H9 (cell line): ENCODE data around the gene OR6J1. TPM values are rescaled to one million over a fixed set of nuclear protein-coding genes. Genes with fewer than 3 reads are reported as not detected.

Experiments
- DNase-seq: peaks from one replicate; pipeline ENCODE4 v3.0.0-alpha.2; 2017
- H2AFZ ChIP-seq: one replicate; pipeline ENCODE4 v1.6.1; 2013; ENCODE audit warnings: mild to moderate bottlenecking, low read length, control low read depth, moderate library complexity
- H2AK5ac ChIP-seq: 2 replicates; pipeline ENCODE4 v1.6.1; 2013; ENCODE audit warnings: low read length, control low read depth, mixed read lengths; ENCODE audit not compliant: insufficient read length
- H2BK120ac ChIP-seq: one replicate; pipeline ENCODE4 v1.6.1; 2013; ENCODE audit warnings: low read depth, mild to moderate bottlenecking, low read length, control low read depth, inconsistent platforms; ENCODE audit not compliant: poor library complexity, severe bottlenecking
- H2BK12ac ChIP-seq: 2 replicates; pipeline ENCODE4 v1.6.1; 2013; ENCODE audit warnings: low read length, control low read depth, mixed read lengths, low read depth; ENCODE audit not compliant: insufficient read length
- H2BK15ac ChIP-seq: 2 replicates; pipeline ENCODE4 v1.6.1; 2013; ENCODE audit warnings: low read depth, low read length, control low read depth
- H2BK20ac ChIP-seq: one replicate; pipeline ENCODE4 v1.6.1; 2013; ENCODE audit warnings: low read depth, mild to moderate bottlenecking, low read length, control low read depth, inconsistent platforms; ENCODE audit not compliant: poor library complexity, severe bottlenecking
- H2BK5ac ChIP-seq: 2 replicates; pipeline ENCODE4 v1.6.1; 2013; ENCODE audit warnings: low read length, control low read depth, mixed read lengths; ENCODE audit not compliant: insufficient read length
- H3K14ac ChIP-seq: 2 replicates; pipeline ENCODE4 v1.6.1; 2013; ENCODE audit warnings: low read length, control low read depth; ENCODE audit not compliant: insufficient read depth
- H3K18ac ChIP-seq: 2 replicates; pipeline ENCODE4 v1.6.1; 2013; ENCODE audit warnings: low read depth, mild to moderate bottlenecking, mixed read lengths, low read length, control low read depth; ENCODE audit not compliant: insufficient read length
- H3K23ac ChIP-seq: 2 replicates; pipeline ENCODE4 v1.6.1; 2013; ENCODE audit warnings: low read length, control low read depth, mixed read lengths, low read depth; ENCODE audit not compliant: insufficient read length
- H3K23me2 ChIP-seq: 2 replicates; pipeline ENCODE4 v1.6.1; 2013; ENCODE audit warnings: low read depth, mild to moderate bottlenecking, mixed read lengths, low read length, control low read depth; ENCODE audit not compliant: insufficient read length, poor library complexity, severe bottlenecking
- H3K27ac ChIP-seq: 2 replicates; pipeline ENCODE4 v1.5.1; 2013; ENCODE audit warnings: low read length, control low read depth, mixed read lengths, low read depth; ENCODE audit not compliant: insufficient read length
- H3K27me3 ChIP-seq: 2 replicates; pipeline ENCODE4 v1.6.1; 2013; ENCODE audit warnings: low read length, control low read depth, inconsistent platforms; ENCODE audit not compliant: insufficient read depth
- H3K4ac ChIP-seq: 2 replicates; pipeline ENCODE4 v1.6.1; 2013; ENCODE audit warnings: low read depth, mild to moderate bottlenecking, control low read depth, inconsistent platforms, low read length, moderate library complexity
- H3K4me1 ChIP-seq: 2 replicates; pipeline ENCODE4 v1.6.1; 2013; ENCODE audit warnings: low read length, control low read depth, inconsistent platforms; ENCODE audit not compliant: insufficient read depth
- H3K4me2 ChIP-seq: 2 replicates; pipeline ENCODE4 v1.6.1; 2013; ENCODE audit warnings: low read length, control low read depth, mixed read lengths; ENCODE audit not compliant: insufficient read length, insufficient read depth
- H3K56ac ChIP-seq: 2 replicates; pipeline ENCODE4 v1.6.1; 2013; ENCODE audit warnings: low read depth, mild to moderate bottlenecking, mixed read lengths, low read length, control low read depth; ENCODE audit not compliant: insufficient read length
- H3K79me1 ChIP-seq: 2 replicates; pipeline ENCODE4 v1.6.1; 2013; ENCODE audit warnings: low read depth, mild to moderate bottlenecking, moderate library complexity, low read length, control low read depth, inconsistent platforms; ENCODE audit not compliant: insufficient read depth, poor library complexity, severe bottlenecking
- H3K79me2 ChIP-seq: 2 replicates; pipeline ENCODE4 v1.6.1; 2013; ENCODE audit warnings: low read length, control low read depth, inconsistent platforms; ENCODE audit not compliant: insufficient read depth
- H3K9ac ChIP-seq: 2 replicates; pipeline ENCODE4 v1.6.1; 2013; ENCODE audit warnings: low read length, control low read depth, mixed read lengths; ENCODE audit not compliant: insufficient read length; ENCODE audit errors: extremely low read depth
- H3K9me3 ChIP-seq: one replicate; pipeline ENCODE4 v1.6.1; 2013; ENCODE audit warnings: low read depth, low read length, inconsistent platforms; ENCODE audit not compliant: control insufficient read depth
- H3T11ph ChIP-seq: one replicate; pipeline ENCODE4 v1.6.1; 2013; ENCODE audit warnings: mild to moderate bottlenecking, low read length, control low read depth, inconsistent platforms
- H4K20me1 ChIP-seq: one replicate; pipeline ENCODE4 v1.6.1; 2013; ENCODE audit not compliant: control insufficient read depth, insufficient read length, insufficient read depth
- H4K5ac ChIP-seq: 2 replicates; pipeline ENCODE4 v1.6.1; 2013; ENCODE audit warnings: low read depth, mild to moderate bottlenecking, mixed read lengths, low read length, control low read depth; ENCODE audit not compliant: insufficient read length
- H4K8ac ChIP-seq: replicated peaks from 2 replicates; pipeline ENCODE4 v1.6.1; 2013; ENCODE audit warnings: low read length, control low read depth, mixed read lengths, low read depth; ENCODE audit not compliant: insufficient read length
- H4K91ac ChIP-seq: 2 replicates; pipeline ENCODE4 v1.6.1; 2013; ENCODE audit warnings: low read depth, mild to moderate bottlenecking, moderate library complexity, mixed read lengths, low read length, control low read depth; ENCODE audit not compliant: insufficient read length
- H3K27ac Mint-ChIP-seq, 3 experiments: 2 replicates in 2 of 3; 3 replicates in 1 of 3; pipeline ENCODE4 v1.8.0; 2020 to 2021; ENCODE audit warnings: mixed read lengths in 3 of 3, mild to moderate bottlenecking in 1 of 3, moderate library complexity in 1 of 3
- H3K27me3 Mint-ChIP-seq: 2 replicates; pipeline ENCODE4 v1.8.0; 2021; ENCODE audit warnings: low read depth, mild to moderate bottlenecking, moderate library complexity, mixed read lengths
- H3K36me3 Mint-ChIP-seq, 3 experiments: 2 replicates in 2 of 3; 3 replicates in 1 of 3; pipeline ENCODE4 v1.8.0; 2020 to 2021; ENCODE audit warnings: low read depth in 3 of 3, mixed read lengths in 3 of 3; ENCODE audit not compliant: insufficient read depth in 1 of 3
- H3K4me1 Mint-ChIP-seq, 2 experiments: 2 replicates each; pipeline ENCODE4 v1.8.0; 2020; ENCODE audit warnings: mixed read lengths in 2 of 2
- H3K4me3 Mint-ChIP-seq, 2 experiments: 2 replicates in 1 of 2; 3 replicates in 1 of 2; pipeline ENCODE4 v1.8.0; 2020 to 2021; ENCODE audit warnings: mild to moderate bottlenecking in 2 of 2, mixed read lengths in 2 of 2, moderate library complexity in 1 of 2
- H3K9me3 Mint-ChIP-seq, 2 experiments: 2 replicates in 1 of 2; 3 replicates in 1 of 2; pipeline ENCODE4 v1.8.0; 2020; ENCODE audit warnings: mild to moderate bottlenecking in 2 of 2, mixed read lengths in 2 of 2, moderate library complexity in 1 of 2
- CTCF ChIP-seq: fragments of 200-600 bp; sonication (generic); conservative IDR thresholded peaks from 3 replicates; pipeline ENCODE4 v1.8.0; 2021; ENCODE audit warnings: antibody characterized with exemption, mild to moderate bottlenecking
- WGBS: extraction: QIAGEN DNeasy Blood & Tissue Kit; methylation state at CpG from one replicate; pipeline ENCODE4 v1.1.7; 2013; ENCODE audit warnings: missing lambda C conversion rate, low lambda C conversion rate, mixed read lengths; ENCODE audit not compliant: insufficient read length; ENCODE audit errors: extremely low coverage; 5-methylcytosine and 5-hydroxymethylcytosine counted together
- total RNA-seq: library from RNA; stranded (reverse); gene quantifications from 2 replicates; pipeline ENCODE4 v1.2.1, GENCODE V29; 2021

The OR6J1 gene
- total RNA-seq, 1 experiment from 2014 or later: not detected

DNA sequence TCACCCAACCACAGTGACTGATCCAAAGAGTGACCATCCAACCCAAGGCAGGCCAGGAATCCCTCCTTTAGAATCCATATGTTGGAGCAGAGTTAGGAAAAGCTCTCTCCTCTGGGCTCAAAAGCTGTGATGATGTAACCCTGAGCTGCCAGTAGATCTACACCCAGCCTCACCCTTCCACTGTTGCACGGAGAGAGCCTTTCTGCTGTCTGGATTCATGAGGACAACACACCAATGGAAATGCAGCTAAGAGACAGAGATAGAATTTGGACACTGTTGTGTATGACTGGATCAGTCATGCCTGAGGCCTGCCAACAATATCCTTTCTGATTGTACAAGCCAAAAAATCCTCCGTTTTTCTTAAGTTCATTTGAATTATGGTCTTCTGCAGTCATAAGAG is 4.4 kb upstream of the OR6J1 start:
- no peak overlapping the region for H2AK5ac ChIP-seq
- no CpG with 5 or more reads among the region's 2 CpGs for WGBS
- H2BK15ac ChIP-seq: no peak overlapping the region
- H3K27ac ChIP-seq: no peak overlapping the region
- H3T11ph ChIP-seq: no peak overlapping the region
- H2BK12ac ChIP-seq: no peak overlapping the region
- no peaks in the 10 kb centered on the region for H3K23me2 ChIP-seq
- no peaks in the 10 kb centered on the region for H4K20me1 ChIP-seq
- no peak overlapping the region for H3K14ac ChIP-seq
- no peak overlapping the region for H3K23ac ChIP-seq
- H3K4me1 ChIP-seq: no peaks in the 10 kb centered on the region
- no peak overlapping the region for H2AFZ ChIP-seq
- H3K27me3 ChIP-seq: no peaks in the 10 kb centered on the region
- no peak overlapping the region for H2BK20ac ChIP-seq
- H3K79me2 ChIP-seq: no peaks in the 10 kb centered on the region
- no peak overlapping the region for H3K4me3 Mint-ChIP-seq
- no peaks in the 10 kb centered on the region for H3K79me1 ChIP-seq
- no peak overlapping the region for H4K91ac ChIP-seq
- no peak overlapping the region for H2BK5ac ChIP-seq
- H3K9me3 ChIP-seq: no peaks in the 10 kb centered on the region
- H3K36me3 Mint-ChIP-seq: no peaks in the 10 kb centered on the region
- no peak for TF ChIP-seq CTCF
- H3K27me3 Mint-ChIP-seq: no peaks in the 10 kb centered on the region
- DNase-seq: no peak
- no peak overlapping the region for H3K56ac ChIP-seq
- H3K18ac ChIP-seq: no peak overlapping the region
- peaks cover 3 to 8% of the 10 kb centered on the region in 2 experiments for H3K4me1 Mint-ChIP-seq
- no peak overlapping the region for H3K4me2 ChIP-seq
- H3K9ac ChIP-seq: no peak overlapping the region
- no peak overlapping the region for H4K5ac ChIP-seq
- no peak overlapping the region for H4K8ac ChIP-seq
- H2BK120ac ChIP-seq: no peak overlapping the region
- no peaks in the 10 kb centered on the region for H3K9me3 Mint-ChIP-seq
- no peak overlapping the region for H3K27ac Mint-ChIP-seq
- no peak overlapping the region for H3K4ac ChIP-seq
